Vagina (tissue), 2 donors: ENCODE measurements around the gene ADAMTS19.

Experiments
- CTCF ChIP-seq, 3 experiments: fragments of 450-650 bp in 2 of 3; fragments of 200-600 bp in 1 of 3; sonication (generic) in 1 of 3; IDR thresholded peaks; one replicate each; pipeline ENCODE4 v1.5.1; 2017 to 2019; ENCODE audit warnings: antibody characterized with exemption in 3 of 3, mild to moderate bottlenecking in 2 of 3, moderate library complexity in 2 of 3
- POLR2A ChIP-seq, 2 donors: fragments of 450-650 bp; IDR thresholded peaks; one replicate each; pipeline ENCODE4 v1.6.1; 2017; ENCODE audit warnings: antibody characterized with exemption in 2 of 2, mild to moderate bottlenecking in 2 of 2, moderate library complexity in 2 of 2
- POLR2AphosphoS5 ChIP-seq, 2 donors: sonication (generic); formaldehyde crosslinking; IDR thresholded peaks; one replicate each; pipeline ENCODE4 v1.9.0; 2017; ENCODE audit warnings: antibody characterized with exemption in 2 of 2, mild to moderate bottlenecking in 2 of 2, low read depth in 1 of 2; ENCODE audit not compliant: insufficient read depth in 1 of 2

- TF ChIP-seq CTCF (IDR thresholded peaks at IDR 0.05) (no peak), POLR2A (IDR thresholded peaks at IDR 0.05) (no peak), POLR2AphosphoS5 (IDR thresholded peaks at IDR 0.05; ENCODE audit: insufficient read depth in 1 of 2, low read depth in 1 of 2) (no peak)
These were observed 46.0 kb downstream of the ADAMTS19 start for GRCh38 chr5:129506086-129506485.
